ENCODE measurements around the gene MESP2. TPM values are rescaled to one million over a fixed set of nuclear protein-coding genes. Genes with fewer than 3 reads are reported as not detected.

The MESP2 gene
- total and polyA plus RNA-seq, 2 of the 8 experiments (the other 6 are each of a cell fraction or from before 2014, with no cell fraction given) = 0.35 to 0.80 TPM

DNA sequence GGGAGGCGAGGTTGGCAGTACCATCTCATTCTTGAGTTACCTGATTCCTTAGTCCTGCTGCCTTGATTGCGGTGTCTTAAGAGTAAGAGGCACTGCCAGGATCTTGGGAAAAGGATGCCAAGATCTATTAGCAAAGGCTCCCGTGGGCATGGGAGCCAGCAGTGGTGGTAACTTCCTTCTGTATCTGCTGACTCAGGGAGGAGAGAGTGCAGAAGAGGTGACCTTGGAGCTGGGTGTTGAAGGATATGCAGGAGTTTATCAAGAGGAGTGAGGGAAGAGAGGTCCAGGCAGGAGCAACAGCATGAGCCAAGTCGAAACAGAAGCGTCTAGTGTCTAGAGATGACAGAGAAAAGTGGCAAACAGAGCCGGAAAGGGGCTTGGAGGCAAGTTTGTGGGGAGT is 4.5 kb downstream of the MESP2 start:
- Histone ChIP-seq H3K36me3 (ENCODE audit: control insufficient read depth in 2 of 4, insufficient read depth in 4 of 4, low read length in 3 of 4) (no peaks in the 10 kb centered on the region), H2BK120ac (replicated peaks; ENCODE audit: low read depth, low read length) (no peak overlapping the region), H3K4ac (replicated peaks; ENCODE audit: insufficient read length, low read depth, low read length) (no peak overlapping the region), H2AFZ (ENCODE audit: low read length) (no peak overlapping the region), H4K20me1 (replicated peaks in 1 of 2; ENCODE audit: control insufficient read depth in 1 of 2, insufficient read depth in 2 of 2, low read length in 2 of 2) (no peaks in the 10 kb centered on the region), H3K4me3 (ENCODE audit: extremely low read depth in 1 of 4, insufficient read depth in 2 of 4, low read depth in 3 of 4, low read length in 4 of 4) (no peak overlapping the region), H3K23ac (ENCODE audit: insufficient read length) (no peak overlapping the region), H4K5ac (ENCODE audit: insufficient read length, low read depth, low read length) (no peak overlapping the region), H3K56ac (replicated peaks; ENCODE audit: insufficient read length, low read depth, low read length) (no peak overlapping the region), H3K79me1 (ENCODE audit: low read depth, low read length) (no peaks in the 10 kb centered on the region), H3K27me3 (replicated peaks in 1 of 4; ENCODE audit: control insufficient read depth in 3 of 4, extremely low read depth in 1 of 4, insufficient read depth in 3 of 4, low read length in 3 of 4) (peaks cover 10 to 27% (median 24%) of the 10 kb centered on the region in 4 experiments), H3K4me1 (replicated peaks in 1 of 4; ENCODE audit: control insufficient read depth in 3 of 4, insufficient read depth in 4 of 4, low read length in 3 of 4) (peaks cover 8 to 15% (median 12%) of the 10 kb centered on the region in 4 experiments), H4K91ac (replicated peaks; ENCODE audit: insufficient read length, low read length) (no peak overlapping the region), H2BK20ac (ENCODE audit: low read length) (no peak overlapping the region), H3K79me2 (ENCODE audit: control insufficient read depth in 1 of 2, insufficient read depth in 2 of 2, low read length in 2 of 2) (no peaks in the 10 kb centered on the region), H3K18ac (ENCODE audit: extremely low read depth, low read length) (no peak overlapping the region), H4K8ac (ENCODE audit: extremely low read depth, insufficient read depth, low read length) (no peak overlapping the region), H3K27ac (ENCODE audit: low read depth, low read length) (no peak overlapping the region), H3K9me3 (ENCODE audit: insufficient read depth in 2 of 2, low read depth in 1 of 2, low read length in 1 of 2) (no peaks in the 10 kb centered on the region), H3K4me2 (ENCODE audit: insufficient read depth in 1 of 2, low read depth in 2 of 2, low read length in 2 of 2) (no peak overlapping the region), H2BK5ac (ENCODE audit: low read depth, low read length) (no peak overlapping the region), H3K9ac (replicated peaks in 1 of 4; ENCODE audit: extremely low read depth in 1 of 4, low read depth in 3 of 4, low read length in 3 of 4) (no peak overlapping the region), H3K23me2 (ENCODE audit: low read depth, low read length) (no peaks in the 10 kb centered on the region; the same call in 1 of the 2 replicates), H3K14ac (ENCODE audit: insufficient read length) (no peak overlapping the region), H2BK12ac (ENCODE audit: low read depth, low read length) (peak overlapping the region; percentile 50; the same call in 1 of the 2 replicates), H2BK15ac (ENCODE audit: low read length) (no peak overlapping the region), H2AK5ac (ENCODE audit: low read depth, low read length) (no peak overlapping the region)
- ChIA-PET POLR2A (ENCODE audit: partially characterized antibody) (interaction anchor here (1.3 to 1.6 kb wide), 2 partner anchors 8 to 19 kb away, joined by 5 to 6 read pairs; no protein-coding TSS in a partner anchor), CTCF (ENCODE audit: partially characterized antibody) (interaction anchor here (0.8 to 5.1 kb wide), 6 partner anchors 18 to 132 kb away, joined by 3 to 32 read pairs (median 4); partner anchors contain the start of gene ARPIN)
- TF ChIP-seq SIRT6 (IDR thresholded peaks at IDR 0.05; ENCODE audit: low read length) (no peak), RBBP5 (IDR thresholded peaks at IDR 0.05; ENCODE audit: borderline replicate concordance, low read depth, low read length) (no peak), KDM5A (IDR thresholded peaks at IDR 0.05; ENCODE audit: low read length) (no peak), SP2 (IDR thresholded peaks at IDR 0.05; ENCODE audit: low read length) (no peak), CTBP2 (IDR thresholded peaks at IDR 0.05; ENCODE audit: borderline replicate concordance, insufficient read depth, insufficient read length, low read length) (no peak), POU5F1 (IDR thresholded peaks at IDR 0.05; ENCODE audit: low read depth, low read length) (no peak), CEBPB (IDR thresholded peaks at IDR 0.05; ENCODE audit: low read depth, low read length) (no peak), PHF8 (conservative IDR thresholded peaks at IDR 0.05; ENCODE audit: low read depth, low read length) (no peak), BCL11A (IDR thresholded peaks at IDR 0.05; ENCODE audit: low read depth in 2 of 2, low read length in 2 of 2) (no peak), SAP30 (IDR thresholded peaks at IDR 0.05; ENCODE audit: insufficient read depth, insufficient replicate concordance, low read length) (no peak), ZNF274 (IDR thresholded peaks at IDR 0.05; ENCODE audit: borderline replicate concordance, extremely low read depth, low read length) (no peak)
- TF ChIP-seq, protein P1, sequence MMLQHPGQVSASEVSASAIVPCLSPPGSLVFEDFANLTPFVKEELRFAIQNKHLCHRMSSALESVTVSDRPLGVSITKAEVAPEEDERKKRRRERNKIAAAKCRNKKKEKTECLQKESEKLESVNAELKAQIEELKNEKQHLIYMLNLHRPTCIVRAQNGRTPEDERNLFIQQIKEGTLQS (IDR thresholded peaks at IDR 0.05; ENCODE audit: insufficient read depth, low read depth, low read length) = no peak
- TF ChIP-seq, protein P2, sequence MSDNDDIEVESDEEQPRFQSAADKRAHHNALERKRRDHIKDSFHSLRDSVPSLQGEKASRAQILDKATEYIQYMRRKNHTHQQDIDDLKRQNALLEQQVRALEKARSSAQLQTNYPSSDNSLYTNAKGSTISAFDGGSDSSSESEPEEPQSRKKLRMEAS (IDR thresholded peaks at IDR 0.05) = no peak
- WGBS, 2 experiments (ENCODE audit: extremely low coverage in 1 of 2, insufficient coverage in 1 of 2, insufficient read length in 1 of 2, insufficient replicate concordance in 2 of 2, low coverage in 1 of 2, low lambda C conversion rate in 2 of 2, missing lambda C conversion rate in 1 of 2) = 91% methylated on average over 6 of the region's 6 CpGs; no CpG with 5 or more reads in 1 of the 2 experiments
- DNase-seq (ENCODE audit: low read depth in 1 of 2, low spot score in 2 of 2) (no peak), FAIRE-seq (no peak)
